Mesenchymal stem cell (in vitro differentiated cells and primary cell): ENCODE results near the gene TTLL11.

ENCODE experiments used
- DNase-seq: peaks from one replicate; pipeline ENCODE4 v3.0.0-alpha.2; 2013
- H2AFZ ChIP-seq: one replicate; pipeline ENCODE4 v1.6.1; 2013; ENCODE audit warnings: low read depth, mild to moderate bottlenecking, control low read depth, inconsistent platforms, low read length, moderate library complexity
- H2AK5ac ChIP-seq: 2 replicates; pipeline ENCODE4 v1.6.1; 2013; ENCODE audit warnings: low read length, moderate library complexity, mild to moderate bottlenecking, inconsistent platforms; ENCODE audit not compliant: severe bottlenecking
- H2BK120ac ChIP-seq: one replicate; pipeline ENCODE4 v1.6.1; 2013; ENCODE audit warnings: low read depth, mild to moderate bottlenecking, inconsistent platforms, low read length, moderate library complexity
- H2BK12ac ChIP-seq, 2 experiments: one replicate each; pipeline ENCODE4 v1.6.1; 2013; ENCODE audit warnings: inconsistent platforms in 2 of 2, low read length in 2 of 2, mild to moderate bottlenecking in 2 of 2, moderate library complexity in 2 of 2, control low read depth in 1 of 2
- H2BK15ac ChIP-seq: one replicate; pipeline ENCODE4 v1.6.1; 2013; ENCODE audit warnings: mild to moderate bottlenecking, low read depth, inconsistent platforms; ENCODE audit not compliant: poor library complexity, severe bottlenecking
- H2BK5ac ChIP-seq: 2 replicates; pipeline ENCODE4 v1.6.1; 2013; ENCODE audit warnings: low read depth, mild to moderate bottlenecking, low read length, control low read depth, inconsistent platforms; ENCODE audit not compliant: poor library complexity, severe bottlenecking
- H3K14ac ChIP-seq, 2 experiments: one replicate each; pipeline ENCODE4 v1.6.1; 2013; ENCODE audit warnings: inconsistent platforms in 2 of 2, low read length in 2 of 2, control low read depth in 1 of 2, mild to moderate bottlenecking in 1 of 2, moderate library complexity in 1 of 2
- H3K18ac ChIP-seq, 2 experiments: one replicate each; pipeline ENCODE4 v1.6.1; 2013; ENCODE audit warnings: inconsistent platforms in 2 of 2, low read length in 2 of 2, control low read depth in 1 of 2, low read depth in 1 of 2, mild to moderate bottlenecking in 1 of 2
- H3K23ac ChIP-seq, 2 experiments: one replicate each; pipeline ENCODE4 v1.6.1; 2013; ENCODE audit warnings: inconsistent platforms in 2 of 2, low read length in 2 of 2, mild to moderate bottlenecking in 2 of 2, moderate library complexity in 2 of 2, control low read depth in 1 of 2
- H3K27ac ChIP-seq: 2 replicates; pipeline ENCODE4 v1.5.1; 2013; ENCODE audit warnings: mild to moderate bottlenecking, moderate library complexity, low read length, control low read depth, inconsistent platforms; ENCODE audit not compliant: poor library complexity, severe bottlenecking
- H3K27me3 ChIP-seq, 2 experiments: 2 replicates each; pipeline versions ENCODE4 v1.6.1 to v1.7.0; 2013; ENCODE audit warnings: low read length in 2 of 2, mild to moderate bottlenecking in 2 of 2, moderate library complexity in 2 of 2, control low read depth in 1 of 2, inconsistent platforms in 1 of 2; ENCODE audit not compliant: control insufficient read depth in 1 of 2, insufficient read depth in 1 of 2
- H3K36me3 ChIP-seq, 2 experiments: 2 replicates each; pipeline versions ENCODE4 v1.6.1 to v1.7.0; 2013; ENCODE audit warnings: low read length in 2 of 2, control low read depth in 1 of 2, inconsistent platforms in 1 of 2, low read depth in 1 of 2, mild to moderate bottlenecking in 1 of 2; ENCODE audit not compliant: insufficient read depth in 2 of 2, control insufficient read depth in 1 of 2
- H3K4ac ChIP-seq, 2 experiments: one replicate each; pipeline ENCODE4 v1.6.1; 2013; ENCODE audit warnings: inconsistent platforms in 2 of 2, low read length in 2 of 2, mild to moderate bottlenecking in 2 of 2, moderate library complexity in 2 of 2, control low read depth in 1 of 2, low read depth in 1 of 2
- H3K4me1 ChIP-seq: 2 replicates; pipeline ENCODE4 v1.6.1; 2013; ENCODE audit warnings: low read depth, low read length, control low read depth; ENCODE audit not compliant: control insufficient read depth, insufficient read depth
- H3K4me2 ChIP-seq: 2 replicates; pipeline ENCODE4 v1.6.1; 2013; ENCODE audit warnings: low read length, mild to moderate bottlenecking, inconsistent platforms; ENCODE audit not compliant: poor library complexity, severe bottlenecking
- H3K4me3 ChIP-seq, 2 experiments: 2 replicates each; pipeline versions ENCODE4 v1.5.1 to v1.7.0; 2013; ENCODE audit warnings: low read length in 2 of 2, mild to moderate bottlenecking in 2 of 2, control low read depth in 1 of 2, low read depth in 1 of 2; ENCODE audit not compliant: insufficient read depth in 1 of 2
- H3K79me1 ChIP-seq: replicated peaks from 2 replicates; pipeline ENCODE4 v1.6.1; 2013; ENCODE audit warnings: mild to moderate bottlenecking, control low read depth, low read length, inconsistent platforms; ENCODE audit not compliant: poor library complexity, severe bottlenecking
- H3K9ac ChIP-seq: 2 replicates; pipeline ENCODE4 v1.7.0; 2013; ENCODE audit warnings: mild to moderate bottlenecking, low read length, moderate library complexity
- H3K9me3 ChIP-seq: 2 replicates; pipeline ENCODE4 v1.7.0; 2013; ENCODE audit warnings: mild to moderate bottlenecking, low read length; ENCODE audit not compliant: control insufficient read depth
- H4K8ac ChIP-seq: one replicate; pipeline ENCODE4 v1.6.1; 2013; ENCODE audit warnings: inconsistent platforms, mild to moderate bottlenecking, low read length, moderate library complexity
- H4K91ac ChIP-seq: one replicate; pipeline ENCODE4 v1.6.1; 2013; ENCODE audit warnings: mild to moderate bottlenecking, low read length, inconsistent platforms
- WGBS: methylation state at CpG from one replicate; pipeline ENCODE4 v1.1.7; 2013; ENCODE audit warnings: mixed read lengths; 5-methylcytosine and 5-hydroxymethylcytosine counted together

TTLL11 gene

DNA sequence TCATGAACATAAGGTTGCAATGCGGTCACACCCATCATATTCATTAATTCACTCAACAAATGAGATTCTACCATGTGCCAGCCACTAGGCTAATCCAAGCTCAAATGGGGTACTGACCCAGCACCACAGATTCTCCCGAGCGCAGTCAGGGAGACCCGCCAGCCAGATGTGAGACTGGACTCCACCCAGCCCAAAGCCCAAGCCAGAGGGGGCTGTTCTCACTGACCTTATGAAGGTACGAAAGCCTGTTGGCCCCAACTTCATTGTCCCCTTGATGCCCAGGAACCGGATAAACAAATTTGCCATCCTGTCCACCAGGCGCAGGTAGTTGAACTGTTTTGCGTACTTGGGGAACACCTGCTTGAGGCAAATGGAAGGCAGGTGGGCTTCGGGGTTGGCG is 222.8 kb downstream of the TTLL11 start:
- 96% methylated on average over 10 of the region's 10 CpGs for WGBS

DNA sequence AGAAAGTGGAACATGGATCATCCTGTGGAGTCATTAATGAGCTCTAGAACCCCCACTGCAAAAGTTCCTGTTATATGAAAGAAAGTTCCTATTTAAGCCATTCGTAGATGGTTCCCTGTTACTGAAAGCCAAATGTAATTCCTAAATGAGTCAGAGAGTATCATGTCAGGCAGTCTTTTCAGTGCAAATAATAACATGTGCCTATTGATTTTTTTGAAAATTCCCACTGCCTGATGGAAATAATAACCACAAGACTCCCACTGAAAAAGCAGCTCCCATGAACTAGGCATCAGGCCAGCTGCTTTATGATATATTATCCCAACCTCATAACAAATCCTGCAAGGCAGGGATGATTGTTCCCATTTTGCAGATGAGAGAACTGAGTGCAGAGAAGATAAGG is 224.5 kb downstream of the TTLL11 start:
- H4K8ac ChIP-seq, result no peak overlapping the region
- no peak overlapping the region for H2BK5ac ChIP-seq
- no peak overlapping the region for H3K4me3 ChIP-seq
- no peak overlapping the region for H2BK15ac ChIP-seq
- no peak overlapping the region for H3K9ac ChIP-seq
- no peaks in the 10 kb centered on the region for H3K79me1 ChIP-seq
- WGBS, result 100% methylated on average over 1 of the region's 1 CpG
- H3K4me1 ChIP-seq, result peaks cover 9% of the 10 kb centered on the region
- H2BK120ac ChIP-seq, result no peak overlapping the region
- no peak for DNase-seq
- H2BK12ac ChIP-seq, result no peak overlapping the region
- H2AFZ ChIP-seq, result no peak overlapping the region
- no peak overlapping the region for H3K27ac ChIP-seq
- H2AK5ac ChIP-seq, result no peak overlapping the region
- no peak overlapping the region for H3K4me2 ChIP-seq
- no peaks in the 10 kb centered on the region for H3K9me3 ChIP-seq
- peaks cover 0 to 3% of the 10 kb centered on the region in 2 experiments for H3K36me3 ChIP-seq
- no peak overlapping the region for H3K23ac ChIP-seq
- no peak overlapping the region for H4K91ac ChIP-seq
- no peak overlapping the region for H3K18ac ChIP-seq
- no peak overlapping the region for H3K14ac ChIP-seq
- H3K27me3 ChIP-seq, result no peaks in the 10 kb centered on the region
- H3K4ac ChIP-seq, result no peak overlapping the region

More for the DNA sequence above, 222.8 kb downstream of the TTLL11 start:
- H4K91ac ChIP-seq, result no peak overlapping the region
- H2AFZ ChIP-seq, result no peak overlapping the region
- H2BK5ac ChIP-seq, result no peak overlapping the region
- peaks cover 7% of the 10 kb centered on the region for H3K4me1 ChIP-seq
- no peak overlapping the region for H3K4me3 ChIP-seq
- H4K8ac ChIP-seq, result no peak overlapping the region
- H3K27me3 ChIP-seq, result no peaks in the 10 kb centered on the region
- no peak overlapping the region for H3K18ac ChIP-seq
- H2BK15ac ChIP-seq, result no peak overlapping the region
- H3K36me3 ChIP-seq, result peaks cover 0 to 3% of the 10 kb centered on the region in 2 experiments
- H3K27ac ChIP-seq, result no peak overlapping the region
- H2BK12ac ChIP-seq, result no peak overlapping the region
- H3K9me3 ChIP-seq, result no peaks in the 10 kb centered on the region
- H3K23ac ChIP-seq, result no peak overlapping the region
- no peaks in the 10 kb centered on the region for H3K79me1 ChIP-seq
- H3K4me2 ChIP-seq, result no peak overlapping the region
- no peak for DNase-seq
- no peak overlapping the region for H2BK120ac ChIP-seq
- H3K4ac ChIP-seq, result no peak overlapping the region
- H3K9ac ChIP-seq, result no peak overlapping the region
- no peak overlapping the region for H3K14ac ChIP-seq
- H2AK5ac ChIP-seq, result no peak overlapping the region

DNA sequence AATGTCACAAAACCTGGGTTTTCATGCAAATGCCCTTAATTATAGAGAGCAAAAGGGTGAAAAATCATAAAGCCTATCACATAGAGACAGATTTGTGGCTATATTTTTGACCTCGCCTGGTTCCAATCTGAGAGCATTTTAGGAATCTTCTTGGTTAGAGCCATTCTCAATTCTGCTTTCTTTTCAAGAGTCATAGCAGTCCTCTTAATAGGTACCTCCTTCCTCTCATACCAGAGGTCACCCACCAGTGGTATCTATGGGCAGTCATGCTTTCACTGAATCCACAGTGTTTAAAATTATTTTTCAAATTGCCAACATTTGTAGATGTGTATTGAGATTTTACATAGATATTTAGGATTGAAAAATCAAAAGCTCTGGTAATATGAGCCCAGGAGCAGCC is 226.2 kb downstream of the TTLL11 start:
- Histone ChIP-seq H2AFZ (no peak overlapping the region), H3K23ac (no peak overlapping the region), H3K27ac (no peak overlapping the region), H3K14ac (no peak overlapping the region), H3K36me3 (peaks cover 0 to 3% of the 10 kb centered on the region in 2 experiments), H3K4me1 (peaks cover 9% of the 10 kb centered on the region), H3K9ac (no peak overlapping the region), H4K8ac (no peak overlapping the region), H2AK5ac (no peak overlapping the region), H3K27me3 (no peaks in the 10 kb centered on the region), H2BK15ac (no peak overlapping the region), H2BK5ac (no peak overlapping the region), H3K4ac (no peak overlapping the region), H2BK120ac (no peak overlapping the region), H3K9me3 (no peaks in the 10 kb centered on the region), H2BK12ac (no peak overlapping the region), H3K79me1 (no peaks in the 10 kb centered on the region), H3K4me3 (no peak overlapping the region), H3K4me2 (no peak overlapping the region), H4K91ac (no peak overlapping the region), H3K18ac (no peak overlapping the region)
- 100% methylated on average over 1 of the region's 1 CpG for WGBS
- DNase-seq, result no peak

DNA sequence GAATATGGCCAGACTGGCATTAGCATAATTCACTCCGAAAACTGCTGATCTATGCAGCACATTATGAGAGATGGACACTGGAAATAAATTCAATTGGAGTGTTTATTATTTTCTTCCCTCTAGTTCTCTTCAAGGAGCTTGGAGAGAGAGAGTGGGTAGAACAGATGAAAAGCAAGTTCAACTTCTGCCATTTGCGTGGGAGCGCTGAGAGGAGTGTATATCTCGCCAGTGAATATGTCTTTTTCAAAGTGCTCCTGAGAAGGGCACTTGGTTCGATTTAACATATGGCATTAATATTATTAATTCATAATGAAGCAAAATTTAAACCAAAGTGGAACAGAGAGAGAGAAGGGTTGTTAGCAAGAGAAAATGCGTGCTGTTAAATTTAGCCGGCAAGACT is 227.2 kb downstream of the TTLL11 start:
- H4K8ac ChIP-seq, result no peak overlapping the region
- no peaks in the 10 kb centered on the region for H3K79me1 ChIP-seq
- no peak overlapping the region for H3K4me3 ChIP-seq
- H3K14ac ChIP-seq, result no peak overlapping the region
- no peak overlapping the region for H3K18ac ChIP-seq
- no peak overlapping the region for H3K23ac ChIP-seq
- no peak overlapping the region for H2AFZ ChIP-seq
- no peak overlapping the region for H2AK5ac ChIP-seq
- no peaks in the 10 kb centered on the region for H3K27me3 ChIP-seq
- no peak overlapping the region for H2BK12ac ChIP-seq
- H2BK15ac ChIP-seq, result no peak overlapping the region
- no peak overlapping the region for H3K4ac ChIP-seq
- H3K27ac ChIP-seq, result no peak overlapping the region
- peaks cover 0 to 3% of the 10 kb centered on the region in 2 experiments for H3K36me3 ChIP-seq
- H2BK5ac ChIP-seq, result no peak overlapping the region
- no peak overlapping the region for H3K9ac ChIP-seq
- H3K9me3 ChIP-seq, result no peaks in the 10 kb centered on the region
- peaks cover 9% of the 10 kb centered on the region for H3K4me1 ChIP-seq
- WGBS, result 100% methylated on average over 5 of the region's 7 CpGs
- no peak overlapping the region for H4K91ac ChIP-seq
- H2BK120ac ChIP-seq, result no peak overlapping the region
- no peak overlapping the region for H3K4me2 ChIP-seq
- no peak for DNase-seq
